Liver (tissue), 10 donors: ENCODE data around the gene MCM6. TPM values are rescaled to one million over a fixed set of nuclear protein-coding genes. Genes with fewer than 3 reads are reported as not detected.

Experiments used
- DNase-seq: peaks from one replicate; pipeline ENCODE4 v3.0.0-alpha.2; 2017; ENCODE audit warnings: low spot score
- H3K27ac ChIP-seq, 2 donors: one replicate each; pipeline ENCODE4 v1.7.0; 2013; ENCODE audit warnings: inconsistent platforms in 2 of 2, low read length in 2 of 2, control low read depth in 1 of 2, low read depth in 1 of 2, mild to moderate bottlenecking in 1 of 2
- H3K27me3 ChIP-seq, 4 donors: one replicate each; pipeline versions ENCODE4 v1.6.1 to v1.7.0; 2013; ENCODE audit warnings: low read length in 3 of 4, inconsistent platforms in 1 of 4, mild to moderate bottlenecking in 1 of 4, moderate library complexity in 1 of 4; ENCODE audit not compliant: control insufficient read depth in 4 of 4, insufficient read depth in 4 of 4
- H3K36me3 ChIP-seq, 4 donors: one replicate each; pipeline versions ENCODE4 v1.6.1 to v1.7.0; 2013; ENCODE audit warnings: low read length in 3 of 4, mild to moderate bottlenecking in 3 of 4, low read depth in 1 of 4, moderate library complexity in 1 of 4; ENCODE audit not compliant: control insufficient read depth in 4 of 4, insufficient read depth in 3 of 4
- H3K4me1 ChIP-seq, 4 donors: one replicate each; pipeline versions ENCODE4 v1.6.1 to v1.7.0; 2013; ENCODE audit warnings: low read length in 3 of 4, mild to moderate bottlenecking in 3 of 4, moderate library complexity in 1 of 4; ENCODE audit not compliant: control insufficient read depth in 4 of 4, insufficient read depth in 4 of 4
- H3K4me3 ChIP-seq, 3 donors: one replicate each; pipeline versions ENCODE4 v1.6.1 to v1.7.0; 2013; ENCODE audit warnings: low read length in 3 of 3, control low read depth in 1 of 3, low read depth in 1 of 3, mild to moderate bottlenecking in 1 of 3
- H3K9ac ChIP-seq, 2 donors: one replicate each; pipeline ENCODE4 v1.7.0; 2013; ENCODE audit warnings: low read length in 2 of 2, mild to moderate bottlenecking in 2 of 2, moderate library complexity in 2 of 2, control low read depth in 1 of 2, low read depth in 1 of 2
- H3K9me3 ChIP-seq, 4 donors: one replicate each; pipeline versions ENCODE4 v1.6.1 to v1.7.0; 2013; ENCODE audit warnings: low read length in 3 of 4; ENCODE audit not compliant: control insufficient read depth in 4 of 4
- EGR1 ChIP-seq, 2 donors: IDR thresholded peaks; 2 replicates each; pipeline ENCODE4 v1.6.1; 2016 to 2018; ENCODE audit warnings: antibody characterized with exemption in 2 of 2, low read depth in 2 of 2
- FOXA1 ChIP-seq: IDR thresholded peaks from 2 replicates; pipeline ENCODE4 v1.6.1; 2016; ENCODE audit warnings: antibody characterized with exemption
- FOXA2 ChIP-seq: IDR thresholded peaks from 2 replicates; pipeline ENCODE4 v1.6.1; 2016; ENCODE audit warnings: antibody characterized with exemption
- HNF4G ChIP-seq: IDR thresholded peaks from 2 replicates; pipeline ENCODE4 v1.6.1; 2016; ENCODE audit warnings: antibody characterized with exemption
- JUND ChIP-seq, 2 donors: IDR thresholded peaks; 2 replicates each; pipeline ENCODE4 v1.6.1; 2016; ENCODE audit warnings: antibody characterized with exemption in 2 of 2
- RAD21 ChIP-seq, 2 donors: IDR thresholded peaks; 2 replicates each; pipeline ENCODE4 v1.6.1; 2016; ENCODE audit warnings: antibody characterized with exemption in 2 of 2, mild to moderate bottlenecking in 2 of 2
- RXRA ChIP-seq, 2 donors: IDR thresholded peaks; 2 replicates each; pipeline ENCODE4 v1.6.1; 2017 to 2018; ENCODE audit warnings: antibody characterized with exemption in 2 of 2, mild to moderate bottlenecking in 1 of 2
- YY1 ChIP-seq: IDR thresholded peaks from 2 replicates; pipeline ENCODE4 v1.6.1; 2016; ENCODE audit warnings: antibody characterized with exemption, mild to moderate bottlenecking
- WGBS: extraction: QIAGEN DNeasy Blood & Tissue Kit; methylation state at CpG from one replicate; pipeline ENCODE4 v1.1.7; 2013; 5-methylcytosine and 5-hydroxymethylcytosine counted together
- polyA plus RNA-seq, 2 donors: library from polyadenylated mRNA; stranded (reverse) in 1 of 2; unstranded in 1 of 2; fragments of 200-250 nt in 1 of 2; fragments of >200 nt in 1 of 2; fragmentation: Nextera tagmentation in 1 of 2; extraction: Ambion mirVana in 1 of 2; gene quantifications; one replicate each; pipeline versions ENCODE4 v1.2.1 to v1.2.3, GENCODE V29; 2013 to 2015
- small RNA-seq: library from RNA; depleted of rRNA; stranded (forward); fragments of <200 nt; gene quantifications from one replicate; pipeline ENCODE3, GENCODE V24; 2014
- total RNA-seq, 2 donors: library from RNA; depleted of rRNA; stranded (reverse); fragments of >200 nt; gene quantifications; one replicate each; pipeline ENCODE4 v1.2.3, GENCODE V29; 2014
- TF ChIP-seq, protein P1 (sequence below): IDR thresholded peaks from 2 replicates; pipeline ENCODE4 v1.6.1; 2016; ENCODE audit warnings: antibody characterized with exemption
- TF ChIP-seq, protein P2 (sequence below): IDR thresholded peaks from 2 replicates; pipeline ENCODE4 v1.6.1; 2016; ENCODE audit warnings: antibody characterized with exemption
- TF ChIP-seq, protein P3 (sequence below): IDR thresholded peaks from 2 replicates; pipeline ENCODE4 v1.6.1; 2016; ENCODE audit warnings: antibody characterized with exemption
- TF ChIP-seq, protein P4 (sequence below): fragments of 150-350 bp; IDR thresholded peaks from 2 replicates; pipeline ENCODE4 v1.5.1; 2017; ENCODE audit warnings: improper control_type of control experiment, low read depth, low read length; ENCODE audit not compliant: missing input control
- donor health status: healthy.
- donor health status: healthy.
- donor health status: healthy.
- donor health status: healthy.
- donor health status: healthy.

The MCM6 gene
- total and polyA plus RNA-seq, 4 donors: 1.8 to 35.7 (median 2.8) TPM

DNA sequence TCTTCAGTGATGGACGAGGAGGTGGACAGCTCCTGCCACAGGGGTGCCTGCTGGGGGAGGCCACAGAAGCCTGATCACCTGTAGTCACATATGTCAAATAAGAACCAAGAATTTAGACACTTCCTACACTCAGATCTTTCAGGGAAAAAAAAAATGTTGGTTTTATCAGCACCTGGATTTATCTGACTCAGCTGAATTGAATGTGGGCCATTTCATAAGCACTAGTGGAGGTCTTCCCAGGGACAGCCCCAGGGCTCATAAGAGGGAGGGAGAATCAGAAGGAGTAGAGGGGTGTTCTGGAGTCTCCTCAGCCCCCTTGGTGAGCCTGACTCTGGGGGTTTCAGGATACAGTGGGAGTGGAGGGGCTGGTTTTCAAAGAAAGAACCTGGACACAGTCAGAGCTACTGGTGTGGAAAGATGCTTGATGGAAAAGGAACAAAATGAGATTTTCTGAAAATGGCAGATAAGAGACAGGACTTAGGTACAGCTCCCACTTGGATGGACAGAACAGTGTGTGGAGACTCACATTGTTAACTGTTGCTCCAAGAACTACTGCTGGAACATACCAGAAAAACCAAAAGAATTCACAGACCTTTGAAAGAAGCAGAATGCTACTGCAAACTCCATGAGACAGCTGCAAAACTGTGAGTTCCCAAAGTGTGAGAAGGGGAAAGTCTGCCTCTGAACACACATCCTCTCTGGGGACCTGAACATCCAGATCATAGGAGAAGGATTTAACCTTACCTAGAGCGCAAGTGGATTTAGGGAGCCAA, 84.6 kb downstream of the MCM6 start:
- H3K9ac ChIP-seq: no peak overlapping the region
- WGBS: 93% methylated on average over 2 of the region's 2 CpGs
- H3K4me3 ChIP-seq: no peak overlapping the region
- no peaks in the 10 kb centered on the region for H3K4me1 ChIP-seq
- peaks cover 0 to 6% (median 1%) of the 10 kb centered on the region in 4 donors for H3K36me3 ChIP-seq
- no peaks in the 10 kb centered on the region for H3K27me3 ChIP-seq
- no peaks in the 10 kb centered on the region for H3K9me3 ChIP-seq
- no peak for DNase-seq
- no peak overlapping the region for H3K27ac ChIP-seq
- TF ChIP-seq, protein P1, sequence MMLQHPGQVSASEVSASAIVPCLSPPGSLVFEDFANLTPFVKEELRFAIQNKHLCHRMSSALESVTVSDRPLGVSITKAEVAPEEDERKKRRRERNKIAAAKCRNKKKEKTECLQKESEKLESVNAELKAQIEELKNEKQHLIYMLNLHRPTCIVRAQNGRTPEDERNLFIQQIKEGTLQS: no peak
- TF ChIP-seq, protein P2, sequence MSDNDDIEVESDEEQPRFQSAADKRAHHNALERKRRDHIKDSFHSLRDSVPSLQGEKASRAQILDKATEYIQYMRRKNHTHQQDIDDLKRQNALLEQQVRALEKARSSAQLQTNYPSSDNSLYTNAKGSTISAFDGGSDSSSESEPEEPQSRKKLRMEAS: no peak
- TF ChIP-seq, protein P3, sequence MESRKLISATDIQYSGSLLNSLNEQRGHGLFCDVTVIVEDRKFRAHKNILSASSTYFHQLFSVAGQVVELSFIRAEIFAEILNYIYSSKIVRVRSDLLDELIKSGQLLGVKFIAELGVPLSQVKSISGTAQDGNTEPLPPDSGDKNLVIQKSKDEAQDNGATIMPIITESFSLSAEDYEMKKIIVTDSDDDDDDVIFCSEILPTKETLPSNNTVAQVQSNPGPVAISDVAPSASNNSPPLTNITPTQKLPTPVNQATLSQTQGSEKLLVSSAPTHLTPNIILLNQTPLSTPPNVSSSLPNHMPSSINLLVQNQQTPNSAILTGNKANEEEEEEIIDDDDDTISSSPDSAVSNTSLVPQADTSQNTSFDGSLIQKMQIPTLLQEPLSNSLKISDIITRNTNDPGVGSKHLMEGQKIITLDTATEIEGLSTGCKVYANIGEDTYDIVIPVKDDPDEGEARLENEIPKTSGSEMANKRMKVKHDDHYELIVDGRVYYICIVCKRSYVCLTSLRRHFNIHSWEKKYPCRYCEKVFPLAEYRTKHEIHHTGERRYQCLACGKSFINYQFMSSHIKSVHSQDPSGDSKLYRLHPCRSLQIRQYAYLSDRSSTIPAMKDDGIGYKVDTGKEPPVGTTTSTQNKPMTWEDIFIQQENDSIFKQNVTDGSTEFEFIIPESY: no peak
- no peak for TF ChIP-seq RXRA (IDR thresholded peaks at IDR 0.05)
- no peak for TF ChIP-seq EGR1 (IDR thresholded peaks at IDR 0.05; ENCODE audit: low read depth in 2 of 2)
- TF ChIP-seq FOXA2: no peak
- no peak for TF ChIP-seq JUND (IDR thresholded peaks at IDR 0.05)
- no peak for TF ChIP-seq HNF4G

DNA sequence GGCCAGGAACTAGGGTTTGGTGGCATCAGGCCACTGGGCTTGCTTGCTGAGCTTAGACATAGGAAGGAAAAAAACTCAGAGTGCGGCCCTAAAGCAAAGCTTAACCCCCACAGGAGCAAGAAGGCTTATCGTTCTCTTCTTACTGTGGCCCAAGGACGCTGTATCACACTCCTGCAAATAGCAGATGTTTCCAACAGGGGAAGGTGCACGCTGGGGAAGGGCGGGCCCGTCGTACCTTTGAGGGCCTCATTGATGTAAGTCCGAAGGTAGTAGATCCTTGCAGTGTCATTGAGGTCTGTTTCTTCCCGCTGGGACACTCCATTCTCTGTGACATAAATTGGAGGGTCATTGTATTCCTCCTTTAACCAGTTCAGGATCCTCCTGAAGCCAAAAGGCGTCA, 85.8 kb downstream of the MCM6 start:
- H3K36me3 ChIP-seq: peaks cover 0 to 8% (median 5%) of the 10 kb centered on the region in 4 donors
- 96% methylated on average over 10 of the region's 10 CpGs for WGBS
- H3K9me3 ChIP-seq: no peaks in the 10 kb centered on the region
- TF ChIP-seq YY1: no peak
- no peak for TF ChIP-seq EGR1 (IDR thresholded peaks at IDR 0.05; ENCODE audit: low read depth in 2 of 2)
- TF ChIP-seq, protein P4, sequence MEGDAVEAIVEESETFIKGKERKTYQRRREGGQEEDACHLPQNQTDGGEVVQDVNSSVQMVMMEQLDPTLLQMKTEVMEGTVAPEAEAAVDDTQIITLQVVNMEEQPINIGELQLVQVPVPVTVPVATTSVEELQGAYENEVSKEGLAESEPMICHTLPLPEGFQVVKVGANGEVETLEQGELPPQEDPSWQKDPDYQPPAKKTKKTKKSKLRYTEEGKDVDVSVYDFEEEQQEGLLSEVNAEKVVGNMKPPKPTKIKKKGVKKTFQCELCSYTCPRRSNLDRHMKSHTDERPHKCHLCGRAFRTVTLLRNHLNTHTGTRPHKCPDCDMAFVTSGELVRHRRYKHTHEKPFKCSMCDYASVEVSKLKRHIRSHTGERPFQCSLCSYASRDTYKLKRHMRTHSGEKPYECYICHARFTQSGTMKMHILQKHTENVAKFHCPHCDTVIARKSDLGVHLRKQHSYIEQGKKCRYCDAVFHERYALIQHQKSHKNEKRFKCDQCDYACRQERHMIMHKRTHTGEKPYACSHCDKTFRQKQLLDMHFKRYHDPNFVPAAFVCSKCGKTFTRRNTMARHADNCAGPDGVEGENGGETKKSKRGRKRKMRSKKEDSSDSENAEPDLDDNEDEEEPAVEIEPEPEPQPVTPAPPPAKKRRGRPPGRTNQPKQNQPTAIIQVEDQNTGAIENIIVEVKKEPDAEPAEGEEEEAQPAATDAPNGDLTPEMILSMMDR: no peak
- no peak for TF ChIP-seq HNF4G
- no peak for TF ChIP-seq FOXA1
- no peak for TF ChIP-seq RAD21 (IDR thresholded peaks at IDR 0.05)
- no peak overlapping the region for H3K27ac ChIP-seq
- H3K4me1 ChIP-seq: no peaks in the 10 kb centered on the region
- H3K27me3 ChIP-seq: no peaks in the 10 kb centered on the region
- no peak for DNase-seq
- no peak overlapping the region for H3K9ac ChIP-seq
- no peak overlapping the region for H3K4me3 ChIP-seq

Small RNAs within 50 kb of the gene (small RNA-seq; reads per million reads assigned to genes)
- gene RF00019: not detected

Other genes with a start within 250 kb of the MCM6 start
- 10 to 100 TPM; 50.9 to 83.9 TPM for gene UBXN4, start 134.6 kb downstream of the MCM6 start, total RNA-seq
- 100 to 1,000 TPM in 1 of 2 donors, 10 to 100 TPM in 1; 46.5 to 172 TPM for gene UBXN4, start 134.6 kb downstream of the MCM6 start, polyA plus RNA-seq
- gene LCT, start 39.3 kb downstream of the MCM6 start, total RNA-seq: not detected
- not detected for gene LCT, start 39.3 kb downstream of the MCM6 start, polyA plus RNA-seq
- gene DARS1, start 109.2 kb upstream of the MCM6 start, total RNA-seq: 10 to 100 TPM; 27.5 to 44.1 TPM
- gene DARS1, start 109.2 kb upstream of the MCM6 start, polyA plus RNA-seq: 10 to 100 TPM; 25.0 to 37.7 TPM
- gene CXCR4, start 241.7 kb upstream of the MCM6 start, total RNA-seq: 1 to 10 TPM; 5.0 to 9.0 TPM
- gene CXCR4, start 241.7 kb upstream of the MCM6 start, polyA plus RNA-seq: 1 to 10 TPM; 5.8 to 6.4 TPM